ENCODE results near the gene IL17RB.

Gene IL17RB

GRCh38 chr3:53845881-53846133, 561 bp upstream of the IL17RB start:
- Histone ChIP-seq H3F3A (ENCODE audit: control insufficient read depth, insufficient read depth) (no peaks in the 10 kb centered on the region), H4K20me1 (ENCODE audit: control insufficient read depth, insufficient read depth, low read depth, low read length) (no peaks in the 10 kb centered on the region), H3K4me2 (ENCODE audit: low read length) (peak overlapping the region; percentile 56), H3K9me3 (ENCODE audit: control insufficient read depth, insufficient read depth, low read length) (no peaks in the 10 kb centered on the region), H3K4me1 (ENCODE audit: control insufficient read depth, low read length) (peaks cover 10% of the 10 kb centered on the region), H3K4me3 (ENCODE audit: low read length) (peak overlapping the region; percentile 42), H3K79me2 (ENCODE audit: control insufficient read depth, low read length) (no peaks in the 10 kb centered on the region), H3K27me3 (ENCODE audit: control insufficient read depth, low read length) (peaks cover 51% of the 10 kb centered on the region), H3K36me3 (ENCODE audit: control insufficient read depth, low read length) (no peaks in the 10 kb centered on the region), H3K27ac (ENCODE audit: low read depth, low read length) (no peak overlapping the region), H3K9me2 (replicated peaks; ENCODE audit: control insufficient read depth, low read length) (no peaks in the 10 kb centered on the region)
- TF ChIP-seq EZH2phosphoT487 (IDR thresholded peaks at IDR 0.05; ENCODE audit: borderline replicate concordance, low read length): no peak; the same call in 1 of the 2 replicates
- TF ChIP-seq, protein P1, sequence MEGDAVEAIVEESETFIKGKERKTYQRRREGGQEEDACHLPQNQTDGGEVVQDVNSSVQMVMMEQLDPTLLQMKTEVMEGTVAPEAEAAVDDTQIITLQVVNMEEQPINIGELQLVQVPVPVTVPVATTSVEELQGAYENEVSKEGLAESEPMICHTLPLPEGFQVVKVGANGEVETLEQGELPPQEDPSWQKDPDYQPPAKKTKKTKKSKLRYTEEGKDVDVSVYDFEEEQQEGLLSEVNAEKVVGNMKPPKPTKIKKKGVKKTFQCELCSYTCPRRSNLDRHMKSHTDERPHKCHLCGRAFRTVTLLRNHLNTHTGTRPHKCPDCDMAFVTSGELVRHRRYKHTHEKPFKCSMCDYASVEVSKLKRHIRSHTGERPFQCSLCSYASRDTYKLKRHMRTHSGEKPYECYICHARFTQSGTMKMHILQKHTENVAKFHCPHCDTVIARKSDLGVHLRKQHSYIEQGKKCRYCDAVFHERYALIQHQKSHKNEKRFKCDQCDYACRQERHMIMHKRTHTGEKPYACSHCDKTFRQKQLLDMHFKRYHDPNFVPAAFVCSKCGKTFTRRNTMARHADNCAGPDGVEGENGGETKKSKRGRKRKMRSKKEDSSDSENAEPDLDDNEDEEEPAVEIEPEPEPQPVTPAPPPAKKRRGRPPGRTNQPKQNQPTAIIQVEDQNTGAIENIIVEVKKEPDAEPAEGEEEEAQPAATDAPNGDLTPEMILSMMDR (IDR thresholded peaks at IDR 0.05; ENCODE audit: low read depth, low read length, poor library complexity, severe bottlenecking): no peak

DNA sequence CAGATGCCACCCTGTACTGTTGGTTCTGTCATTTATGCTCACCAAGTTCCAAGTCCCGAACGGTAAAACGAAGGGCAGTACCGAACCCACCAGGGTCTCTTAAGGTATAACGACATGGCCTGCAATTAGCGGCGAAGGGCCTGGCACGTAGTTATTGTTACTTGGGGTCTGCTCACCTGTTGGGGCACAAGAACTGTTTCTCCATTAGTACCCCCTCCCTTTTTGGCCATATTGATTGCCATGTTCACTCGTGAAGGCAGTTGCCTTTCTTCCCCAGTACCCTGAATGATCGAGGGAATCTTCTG, 435 bp downstream of the IL17RB start:
- Histone ChIP-seq H4K20me1 (ENCODE audit: control insufficient read depth, insufficient read depth, low read depth, low read length) (no peaks in the 10 kb centered on the region), H3K27ac (ENCODE audit: low read depth, low read length) (no peak overlapping the region), H3K4me3 (ENCODE audit: low read length) (no peak overlapping the region), H3K4me1 (ENCODE audit: control insufficient read depth, low read length) (peaks cover 10% of the 10 kb centered on the region), H3K4me2 (ENCODE audit: low read length) (no peak overlapping the region), H3F3A (ENCODE audit: control insufficient read depth, insufficient read depth) (no peaks in the 10 kb centered on the region), H3K9me3 (ENCODE audit: control insufficient read depth, insufficient read depth, low read length) (no peaks in the 10 kb centered on the region), H3K27me3 (ENCODE audit: control insufficient read depth, low read length) (peaks cover 51% of the 10 kb centered on the region), H3K9me2 (replicated peaks; ENCODE audit: control insufficient read depth, low read length) (no peaks in the 10 kb centered on the region), H3K36me3 (ENCODE audit: control insufficient read depth, low read length) (no peaks in the 10 kb centered on the region), H3K79me2 (ENCODE audit: control insufficient read depth, low read length) (no peaks in the 10 kb centered on the region)
- no peak for TF ChIP-seq EZH2phosphoT487 (IDR thresholded peaks at IDR 0.05; ENCODE audit: borderline replicate concordance, low read length)
- TF ChIP-seq, protein P1 (IDR thresholded peaks at IDR 0.05; ENCODE audit: low read depth, low read length, poor library complexity, severe bottlenecking): no peak

DNA sequence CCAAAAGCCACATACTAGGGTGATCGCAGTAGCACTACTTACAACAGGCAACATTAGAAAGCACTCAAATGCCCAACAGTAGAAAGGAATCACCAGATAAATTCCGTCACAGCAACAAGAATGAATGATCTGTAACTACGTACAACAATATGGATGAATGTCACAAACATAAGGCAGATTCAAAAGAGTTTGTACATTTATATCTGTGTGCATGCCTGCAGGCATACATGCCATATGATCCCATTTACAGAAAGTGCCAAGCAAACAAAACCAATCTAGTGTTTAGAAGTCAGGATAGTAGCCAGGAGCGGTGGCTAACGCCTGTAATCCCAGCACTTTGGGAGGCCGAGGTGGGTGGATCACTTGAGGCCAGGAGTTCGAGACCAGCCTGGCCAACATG, 3.5 kb downstream of the IL17RB start:
- Histone ChIP-seq H3K4me3 (ENCODE audit: low read length) (no peak overlapping the region), H3K9me3 (ENCODE audit: control insufficient read depth, insufficient read depth, low read length) (no peaks in the 10 kb centered on the region), H3K79me2 (ENCODE audit: control insufficient read depth, low read length) (no peaks in the 10 kb centered on the region), H3K36me3 (ENCODE audit: control insufficient read depth, low read length) (no peaks in the 10 kb centered on the region), H3K4me2 (ENCODE audit: low read length) (no peak overlapping the region), H3K9me2 (replicated peaks; ENCODE audit: control insufficient read depth, low read length) (no peaks in the 10 kb centered on the region), H3F3A (ENCODE audit: control insufficient read depth, insufficient read depth) (no peaks in the 10 kb centered on the region), H3K4me1 (ENCODE audit: control insufficient read depth, low read length) (peaks cover 5% of the 10 kb centered on the region), H4K20me1 (ENCODE audit: control insufficient read depth, insufficient read depth, low read depth, low read length) (no peaks in the 10 kb centered on the region), H3K27me3 (ENCODE audit: control insufficient read depth, low read length) (peaks cover 27% of the 10 kb centered on the region), H3K27ac (ENCODE audit: low read depth, low read length) (no peak overlapping the region)
- TF ChIP-seq, protein P1 (IDR thresholded peaks at IDR 0.05; ENCODE audit: low read depth, low read length, poor library complexity, severe bottlenecking): no peak
- TF ChIP-seq EZH2phosphoT487 (IDR thresholded peaks at IDR 0.05; ENCODE audit: borderline replicate concordance, low read length): no peak

GRCh38 chr3:53850895-53851294, 4.5 kb downstream of the IL17RB start:
- Histone ChIP-seq H3K4me2 (ENCODE audit: low read length) (no peak overlapping the region), H3K27me3 (ENCODE audit: control insufficient read depth, low read length) (peaks cover 17% of the 10 kb centered on the region), H3K9me2 (replicated peaks; ENCODE audit: control insufficient read depth, low read length) (no peaks in the 10 kb centered on the region), H3K27ac (ENCODE audit: low read depth, low read length) (no peak overlapping the region), H3K9me3 (ENCODE audit: control insufficient read depth, insufficient read depth, low read length) (no peaks in the 10 kb centered on the region), H3K4me1 (ENCODE audit: control insufficient read depth, low read length) (no peaks in the 10 kb centered on the region), H3K79me2 (ENCODE audit: control insufficient read depth, low read length) (no peaks in the 10 kb centered on the region), H4K20me1 (ENCODE audit: control insufficient read depth, insufficient read depth, low read depth, low read length) (no peaks in the 10 kb centered on the region), H3F3A (ENCODE audit: control insufficient read depth, insufficient read depth) (no peaks in the 10 kb centered on the region), H3K4me3 (ENCODE audit: low read length) (no peak overlapping the region), H3K36me3 (ENCODE audit: control insufficient read depth, low read length) (no peaks in the 10 kb centered on the region)
- TF ChIP-seq EZH2phosphoT487 (IDR thresholded peaks at IDR 0.05; ENCODE audit: borderline replicate concordance, low read length): no peak
- TF ChIP-seq, protein P1 (IDR thresholded peaks at IDR 0.05; ENCODE audit: low read depth, low read length, poor library complexity, severe bottlenecking): no peak

Measured in DOHH2 (cell line).